Endodermal cell (in vitro differentiated cells): ENCODE data around the gene CDK1. TPM values are rescaled to one million over a fixed set of nuclear protein-coding genes. Genes with fewer than 3 reads are reported as not detected.
A peak's percentile ranks its signal among the peaks of the same experiment; 100 is the strongest.

Experiments used
- DNase-seq: peaks from one replicate; pipeline ENCODE4 v3.0.0-alpha.2; 2017
- H3K27ac ChIP-seq: 2 replicates; pipeline ENCODE4 v1.5.1; 2013; ENCODE audit warnings: mild to moderate bottlenecking, low read depth, low read length, moderate library complexity
- H3K27me3 ChIP-seq: 2 replicates; pipeline ENCODE4 v1.6.1; 2013; ENCODE audit warnings: mild to moderate bottlenecking, low read length, moderate library complexity; ENCODE audit not compliant: insufficient read depth, control insufficient read depth, poor library complexity, severe bottlenecking
- H3K36me3 ChIP-seq: 2 replicates; pipeline ENCODE4 v1.7.0; 2013; ENCODE audit warnings: mild to moderate bottlenecking, low read length, moderate library complexity; ENCODE audit not compliant: control insufficient read depth, insufficient read depth
- H3K4me1 ChIP-seq: one replicate; pipeline ENCODE4 v1.7.0; 2013; ENCODE audit warnings: low read length; ENCODE audit not compliant: control insufficient read depth, insufficient read depth
- H3K4me3 ChIP-seq: 2 replicates; pipeline ENCODE4 v1.5.1; 2013; ENCODE audit warnings: mild to moderate bottlenecking, low read length, moderate library complexity
- H3K9ac ChIP-seq: 2 replicates; pipeline ENCODE4 v1.6.1; 2013; ENCODE audit warnings: mild to moderate bottlenecking, low read length, moderate library complexity; ENCODE audit not compliant: poor library complexity, severe bottlenecking; ENCODE audit errors: extremely low read depth
- H3K9me3 ChIP-seq: 2 replicates; pipeline ENCODE4 v1.6.1; 2013; ENCODE audit warnings: mild to moderate bottlenecking, low read length, moderate library complexity; ENCODE audit not compliant: control insufficient read depth
- H3K27ac Mint-ChIP-seq: 2 replicates; pipeline ENCODE4 v1.8.0; 2020; ENCODE audit warnings: mixed read lengths
- H3K27me3 Mint-ChIP-seq: 2 replicates; pipeline ENCODE4 v1.8.0; 2021; ENCODE audit warnings: mild to moderate bottlenecking, mixed read lengths; ENCODE audit not compliant: insufficient read depth
- H3K36me3 Mint-ChIP-seq: 2 replicates; pipeline ENCODE4 v1.8.0; 2020; ENCODE audit warnings: low read depth, mixed read lengths
- H3K4me1 Mint-ChIP-seq: 2 replicates; pipeline ENCODE4 v1.8.0; 2020; ENCODE audit warnings: mixed read lengths
- H3K4me3 Mint-ChIP-seq: 2 replicates; pipeline ENCODE4 v1.8.0; 2020; ENCODE audit warnings: mild to moderate bottlenecking, moderate library complexity, mixed read lengths
- H3K9me3 Mint-ChIP-seq: 2 replicates; pipeline ENCODE4 v1.8.0; 2020; ENCODE audit warnings: mild to moderate bottlenecking, mixed read lengths
- WGBS, 2 experiments: methylation state at CpG; one replicate each; pipeline versions ENCODE4 v1.1.5 to v1.1.7; 2013; ENCODE audit warnings: missing lambda C conversion rate in 2 of 2, mixed read lengths in 1 of 2; ENCODE audit not compliant: insufficient coverage in 1 of 2, insufficient read length in 1 of 2; 5-methylcytosine and 5-hydroxymethylcytosine counted together
- total RNA-seq, 2 donors: library from RNA; stranded (reverse); fragmentation: NEBNext Ultra II Directional in 1 of 2; extraction: Animal tissue kit (Norgen Biotek cat#: 25700) in 1 of 2; gene quantifications; 2 replicates in 1 of 2; 3 replicates in 1 of 2; pipeline ENCODE4 v1.2.1, GENCODE V29; 2021
- TF ChIP-seq, protein P1 (sequence below): fragments of 200-600 bp; sonication (generic); conservative IDR thresholded peaks from 2 replicates; pipeline ENCODE4 v1.5.0; 2021; ENCODE audit warnings: antibody characterized with exemption, mild to moderate bottlenecking

Gene CDK1
- total RNA-seq, 2 donors from 2014 or later, result 78.3 to 145 TPM

DNA sequence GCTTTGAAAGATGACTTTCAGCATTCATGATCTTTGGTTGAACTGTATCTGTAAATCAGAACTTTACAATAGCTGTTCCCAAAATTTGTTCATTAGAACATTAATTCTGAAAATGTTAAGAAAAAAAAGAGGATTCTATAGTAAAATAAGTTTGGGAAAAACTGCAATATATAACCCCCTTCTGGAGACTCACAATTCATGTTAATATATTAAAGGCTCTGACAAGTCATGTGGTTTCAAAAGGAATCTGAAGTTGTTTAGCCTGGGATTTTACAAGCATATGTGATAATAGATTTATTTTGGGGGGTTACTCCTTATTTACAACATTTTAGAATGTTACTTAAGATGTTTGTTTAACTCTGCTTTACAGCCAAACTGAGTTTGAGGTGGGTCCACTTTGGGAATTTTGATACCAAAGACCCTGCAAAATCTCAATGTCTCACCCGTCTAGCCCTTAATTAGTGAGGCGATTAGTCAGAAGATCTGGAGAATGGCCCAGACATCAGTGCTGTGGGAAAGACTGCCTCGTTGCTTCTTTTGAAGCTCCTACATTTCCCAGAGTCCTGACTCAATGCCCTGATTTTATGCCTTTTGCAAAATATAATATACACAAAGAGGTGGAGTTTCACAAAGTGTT lies 40.0 kb downstream of the CDK1 start:
- no peak overlapping the region for H3K4me3 Mint-ChIP-seq
- Histone ChIP-seq H3K27me3 (no peaks in the 10 kb centered on the region), H3K9ac (no peak overlapping the region), H3K36me3 (no peaks in the 10 kb centered on the region), H3K4me3 (no peak overlapping the region), H3K9me3 (no peaks in the 10 kb centered on the region), H3K27ac (no peak overlapping the region), H3K4me1 (no peaks in the 10 kb centered on the region)
- TF ChIP-seq, protein P1, sequence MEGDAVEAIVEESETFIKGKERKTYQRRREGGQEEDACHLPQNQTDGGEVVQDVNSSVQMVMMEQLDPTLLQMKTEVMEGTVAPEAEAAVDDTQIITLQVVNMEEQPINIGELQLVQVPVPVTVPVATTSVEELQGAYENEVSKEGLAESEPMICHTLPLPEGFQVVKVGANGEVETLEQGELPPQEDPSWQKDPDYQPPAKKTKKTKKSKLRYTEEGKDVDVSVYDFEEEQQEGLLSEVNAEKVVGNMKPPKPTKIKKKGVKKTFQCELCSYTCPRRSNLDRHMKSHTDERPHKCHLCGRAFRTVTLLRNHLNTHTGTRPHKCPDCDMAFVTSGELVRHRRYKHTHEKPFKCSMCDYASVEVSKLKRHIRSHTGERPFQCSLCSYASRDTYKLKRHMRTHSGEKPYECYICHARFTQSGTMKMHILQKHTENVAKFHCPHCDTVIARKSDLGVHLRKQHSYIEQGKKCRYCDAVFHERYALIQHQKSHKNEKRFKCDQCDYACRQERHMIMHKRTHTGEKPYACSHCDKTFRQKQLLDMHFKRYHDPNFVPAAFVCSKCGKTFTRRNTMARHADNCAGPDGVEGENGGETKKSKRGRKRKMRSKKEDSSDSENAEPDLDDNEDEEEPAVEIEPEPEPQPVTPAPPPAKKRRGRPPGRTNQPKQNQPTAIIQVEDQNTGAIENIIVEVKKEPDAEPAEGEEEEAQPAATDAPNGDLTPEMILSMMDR, result no peak
- H3K27me3 Mint-ChIP-seq, result no peaks in the 10 kb centered on the region
- H3K9me3 Mint-ChIP-seq, result no peaks in the 10 kb centered on the region
- no peaks in the 10 kb centered on the region for H3K36me3 Mint-ChIP-seq
- H3K27ac Mint-ChIP-seq, result no peak overlapping the region
- 94 to 96% methylated on average over 3 of the region's 3 CpGs for WGBS, 2 experiments
- DNase-seq, result no peak
- peaks cover 5% of the 10 kb centered on the region for H3K4me1 Mint-ChIP-seq

DNA sequence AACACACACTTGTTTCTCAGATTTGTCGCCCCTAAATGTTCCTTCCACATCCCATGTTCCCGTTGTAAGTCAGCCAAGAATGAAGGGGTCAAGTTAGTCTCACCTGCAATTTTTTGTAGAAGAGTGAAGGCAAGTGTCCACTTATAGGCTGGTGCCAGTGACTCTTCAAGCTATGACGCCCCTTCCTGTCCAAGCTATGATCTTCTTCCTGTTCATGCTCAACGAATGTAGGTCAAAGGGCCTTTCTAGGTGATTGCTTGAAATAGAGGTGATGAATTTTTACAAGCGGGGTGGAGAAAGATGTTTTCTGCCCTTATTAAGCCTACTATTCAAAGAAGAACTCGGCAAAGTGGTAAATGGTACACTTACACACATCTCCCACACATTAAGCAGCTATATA lies 41.0 kb downstream of the CDK1 start:
- 95 to 100% methylated on average over 2 to 4 of the region's 6 CpGs for WGBS, 2 experiments
- TF ChIP-seq, protein P1, result no peak
- Mint-ChIP-seq H3K4me3 (no peak overlapping the region), H3K9me3 (no peaks in the 10 kb centered on the region), H3K36me3 (no peaks in the 10 kb centered on the region), H3K27ac (no peak overlapping the region), H3K27me3 (no peaks in the 10 kb centered on the region), H3K4me1 (peaks cover 5% of the 10 kb centered on the region)
- Histone ChIP-seq H3K36me3 (no peaks in the 10 kb centered on the region), H3K4me1 (no peaks in the 10 kb centered on the region), H3K27ac (no peak overlapping the region), H3K9ac (no peak overlapping the region), H3K9me3 (no peaks in the 10 kb centered on the region), H3K27me3 (no peaks in the 10 kb centered on the region), H3K4me3 (no peak overlapping the region)
- DNase-seq, result no peak

DNA sequence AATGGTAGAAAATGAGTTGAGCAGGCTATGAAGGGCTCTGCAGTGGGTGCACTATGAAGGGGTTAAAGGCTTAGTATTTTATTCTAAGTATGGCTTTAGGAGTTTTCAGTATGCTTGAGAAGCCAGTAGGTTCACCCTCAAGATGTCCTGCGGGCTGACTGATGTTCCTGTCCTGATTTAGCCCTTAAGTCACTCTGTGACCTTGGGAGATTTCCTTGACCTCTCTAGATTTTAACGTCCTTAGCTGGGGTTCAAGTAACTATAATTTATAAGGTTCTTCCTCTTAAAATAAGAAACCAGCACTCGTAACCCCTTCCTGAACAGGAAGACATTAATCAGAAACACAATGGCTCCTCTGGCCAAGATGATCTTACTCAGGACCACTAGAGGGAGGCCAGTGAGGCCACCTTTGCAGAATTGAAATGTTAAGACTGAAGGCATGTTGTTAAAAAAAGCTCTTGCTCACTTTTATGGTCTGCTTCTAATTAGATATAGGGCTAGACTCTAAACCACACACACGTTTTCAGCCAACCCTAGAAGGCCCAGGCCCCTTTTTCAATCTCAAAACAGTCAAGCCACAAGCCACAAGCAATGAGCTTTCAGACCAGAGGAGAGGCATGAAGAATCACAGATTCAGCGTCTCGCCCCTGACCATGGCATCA lies 41.9 kb downstream of the CDK1 start:
- no peaks in the 10 kb centered on the region for H3K9me3 Mint-ChIP-seq
- DNase-seq, result peak; percentile 56

More for the DNA sequence above, 41.9 kb downstream of the CDK1 start:
- H3K4me3 ChIP-seq, result no peak overlapping the region
- H3K36me3 ChIP-seq, result no peaks in the 10 kb centered on the region
- H3K27me3 ChIP-seq, result no peaks in the 10 kb centered on the region
- no peak overlapping the region for H3K9ac ChIP-seq
- TF ChIP-seq, protein P1, result peak; percentile 78
- no peaks in the 10 kb centered on the region for H3K9me3 ChIP-seq
- no peak overlapping the region for H3K27ac Mint-ChIP-seq
- H3K4me1 Mint-ChIP-seq, result peaks cover 5% of the 10 kb centered on the region
- WGBS, 2 experiments, result 77 to 90% methylated on average over 2 to 6 of the region's 6 CpGs
- H3K27ac ChIP-seq, result no peak overlapping the region
- no peaks in the 10 kb centered on the region for H3K4me1 ChIP-seq
- H3K27me3 Mint-ChIP-seq, result no peaks in the 10 kb centered on the region
- H3K4me3 Mint-ChIP-seq, result no peak overlapping the region
- no peaks in the 10 kb centered on the region for H3K36me3 Mint-ChIP-seq
